ENCODE results near the gene FER. TPM values are rescaled to one million over a fixed set of nuclear protein-coding genes. Genes with fewer than 3 reads are reported as not detected.

Gene FER
- total RNA-seq, 1 donor from 2014 or later: 38.2 TPM

- DNase-seq (ENCODE audit: extremely low spot score, unreplicated experiment): no peak
- H3K27me3 Mint-ChIP-seq (ENCODE audit: unreplicated experiment): no peaks in the 10 kb centered on the region
- H3K27ac Mint-ChIP-seq (ENCODE audit: unreplicated experiment): no peak overlapping the region
- peaks cover 14% of the 10 kb centered on the region for H3K36me3 Mint-ChIP-seq (ENCODE audit: unreplicated experiment)
- H3K4me3 Mint-ChIP-seq (ENCODE audit: unreplicated experiment): no peak overlapping the region
- no peak for TF ChIP-seq CTCF (IDR thresholded peaks at IDR 0.05)
- H3K4me1 Mint-ChIP-seq (ENCODE audit: unreplicated experiment): peaks cover 6% of the 10 kb centered on the region
- peaks cover 6% of the 10 kb centered on the region for H3K9me3 Mint-ChIP-seq (ENCODE audit: unreplicated experiment)
Measured at GRCh38 chr5:108910627-108911026, 162.9 kb downstream of the FER start.

- Mint-ChIP-seq H3K4me3 (ENCODE audit: unreplicated experiment) (no peak overlapping the region), H3K27ac (ENCODE audit: unreplicated experiment) (no peak overlapping the region), H3K27me3 (ENCODE audit: unreplicated experiment) (no peaks in the 10 kb centered on the region)
Measured at GRCh38 chr5:108911055-108911454, 163.4 kb downstream of the FER start.

DNA sequence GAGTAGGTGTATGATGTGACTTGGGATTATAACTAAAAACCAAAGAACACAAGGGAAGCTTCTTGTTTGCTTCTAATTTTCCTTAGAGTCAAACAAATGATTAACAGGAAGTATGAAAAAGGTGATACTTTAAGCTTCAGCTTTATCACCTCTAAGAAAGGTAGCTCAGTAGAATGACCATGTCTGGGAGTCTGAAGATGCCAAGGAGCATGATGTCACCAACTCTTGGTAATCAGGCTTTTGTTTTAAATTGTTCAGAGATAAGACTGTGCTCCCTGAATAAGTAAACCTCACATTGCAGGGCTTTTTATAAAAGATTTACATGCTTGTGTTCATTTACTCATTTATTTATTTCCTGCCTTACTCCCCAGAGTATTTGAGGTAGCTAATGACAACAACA lies 169.9 kb downstream of the FER start:
- Mint-ChIP-seq H3K4me3 (ENCODE audit: unreplicated experiment) (no peak overlapping the region), H3K27ac (ENCODE audit: unreplicated experiment) (no peak overlapping the region)
- DNase-seq (ENCODE audit: extremely low spot score, unreplicated experiment): no peak

More at GRCh38 chr5:108911055-108911454, 163.4 kb downstream of the FER start:
- peaks cover 14% of the 10 kb centered on the region for H3K36me3 Mint-ChIP-seq (ENCODE audit: unreplicated experiment)
- no peak for TF ChIP-seq CTCF (IDR thresholded peaks at IDR 0.05)
- DNase-seq (ENCODE audit: extremely low spot score, unreplicated experiment): no peak
- peaks cover 6% of the 10 kb centered on the region for H3K9me3 Mint-ChIP-seq (ENCODE audit: unreplicated experiment)
- peaks cover 6% of the 10 kb centered on the region for H3K4me1 Mint-ChIP-seq (ENCODE audit: unreplicated experiment)

DNA sequence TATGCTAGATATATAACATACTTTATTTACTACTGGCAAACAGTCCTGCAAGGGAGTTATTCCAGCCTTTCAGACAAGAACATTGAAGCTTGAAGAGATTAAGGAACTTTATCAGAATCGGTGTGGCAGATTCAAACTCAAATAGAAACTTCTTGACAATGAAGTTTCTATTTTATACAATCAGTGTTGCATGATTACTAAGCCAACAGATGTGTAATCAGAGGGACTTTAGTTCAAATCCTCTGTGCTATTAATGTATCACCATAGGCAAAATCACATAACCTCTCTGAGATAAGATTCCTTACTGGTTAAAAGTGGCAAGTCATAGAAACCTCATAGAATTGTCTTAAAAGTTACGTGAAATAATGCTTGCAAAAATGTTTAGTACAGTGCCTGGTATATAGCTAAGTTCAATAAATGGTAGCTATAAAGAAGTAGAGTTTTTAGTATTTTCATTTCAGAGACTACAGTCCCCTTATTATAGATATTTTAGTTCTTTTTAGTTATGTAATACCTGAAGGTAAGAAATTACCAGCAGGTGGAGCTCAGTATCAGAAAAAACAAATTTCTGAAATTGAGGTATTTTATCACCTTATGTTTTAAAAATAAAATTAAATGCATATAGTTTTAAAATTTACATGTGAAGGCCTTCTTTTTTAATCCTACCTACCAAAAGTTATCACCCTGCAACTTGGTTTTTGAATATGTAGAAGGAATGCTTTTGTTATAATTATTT lies 172.1 kb downstream of the FER start:
- Mint-ChIP-seq H3K4me1 (ENCODE audit: unreplicated experiment) (no peaks in the 10 kb centered on the region), H3K27ac (ENCODE audit: unreplicated experiment) (no peak overlapping the region), H3K36me3 (ENCODE audit: unreplicated experiment) (peaks cover 2% of the 10 kb centered on the region), H3K27me3 (ENCODE audit: unreplicated experiment) (no peaks in the 10 kb centered on the region), H3K4me3 (ENCODE audit: unreplicated experiment) (no peak overlapping the region), H3K9me3 (ENCODE audit: unreplicated experiment) (no peaks in the 10 kb centered on the region)
- peak; percentile 47 for TF ChIP-seq CTCF (IDR thresholded peaks at IDR 0.05)
- no peak for DNase-seq (ENCODE audit: extremely low spot score, unreplicated experiment)

More for the DNA sequence above, 169.9 kb downstream of the FER start:
- Mint-ChIP-seq H3K36me3 (ENCODE audit: unreplicated experiment) (peaks cover 5% of the 10 kb centered on the region), H3K27me3 (ENCODE audit: unreplicated experiment) (no peaks in the 10 kb centered on the region), H3K4me1 (ENCODE audit: unreplicated experiment) (no peaks in the 10 kb centered on the region), H3K9me3 (ENCODE audit: unreplicated experiment) (no peaks in the 10 kb centered on the region)
- no peak for TF ChIP-seq CTCF (IDR thresholded peaks at IDR 0.05)

DNA sequence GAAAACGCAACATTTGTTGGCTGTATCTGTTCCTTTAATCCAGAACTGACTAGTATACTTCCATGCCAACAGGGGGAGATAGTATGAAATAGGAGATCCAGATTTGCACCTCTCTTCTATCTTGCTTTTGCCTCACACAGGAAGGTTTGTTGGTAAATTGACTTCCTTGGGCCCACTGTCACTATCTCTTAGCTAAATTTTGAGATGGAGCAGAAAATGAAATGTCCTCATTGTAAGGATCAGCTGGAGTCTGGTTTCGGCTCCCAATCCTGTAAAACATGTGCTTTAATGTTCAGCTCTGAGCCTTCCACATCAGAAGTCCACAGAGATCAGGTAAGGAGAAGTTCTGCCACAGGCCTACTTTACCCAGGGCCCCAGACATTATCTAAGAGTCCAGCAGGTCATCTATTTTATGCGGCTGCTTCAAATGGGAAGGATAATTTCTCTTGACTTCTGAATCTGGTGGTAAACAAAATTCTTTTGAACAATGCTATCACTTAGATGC lies 176.8 kb downstream of the FER start:
- peak; percentile 13 for TF ChIP-seq CTCF (IDR thresholded peaks at IDR 0.05)
- H3K36me3 Mint-ChIP-seq (ENCODE audit: unreplicated experiment): peaks cover 5% of the 10 kb centered on the region
- no peak for DNase-seq (ENCODE audit: extremely low spot score, unreplicated experiment)
- no peaks in the 10 kb centered on the region for H3K4me1 Mint-ChIP-seq (ENCODE audit: unreplicated experiment)
- no peaks in the 10 kb centered on the region for H3K9me3 Mint-ChIP-seq (ENCODE audit: unreplicated experiment)
- H3K4me3 Mint-ChIP-seq (ENCODE audit: unreplicated experiment): no peak overlapping the region
- no peaks in the 10 kb centered on the region for H3K27me3 Mint-ChIP-seq (ENCODE audit: unreplicated experiment)
- H3K27ac Mint-ChIP-seq (ENCODE audit: unreplicated experiment): no peak overlapping the region

All from osteocyte (in vitro differentiated cells).